IPS-20b (cell line): ENCODE results near the gene CSH2.

ENCODE experiments used
- H3K27ac ChIP-seq: one replicate; pipeline ENCODE4 v1.5.1; 2013; ENCODE audit warnings: low read length
- H3K27me3 ChIP-seq: 2 replicates; pipeline ENCODE4 v1.6.1; 2013; ENCODE audit warnings: mild to moderate bottlenecking, low read length, inconsistent platforms; ENCODE audit not compliant: insufficient read depth
- H3K36me3 ChIP-seq: 2 replicates; pipeline ENCODE4 v1.6.1; 2013; ENCODE audit warnings: low read depth, mild to moderate bottlenecking, inconsistent platforms, low read length, moderate library complexity; ENCODE audit not compliant: insufficient read depth
- H3K4me1 ChIP-seq: 2 replicates; pipeline ENCODE4 v1.6.1; 2013; ENCODE audit warnings: mild to moderate bottlenecking, control low read depth, inconsistent platforms, low read length, moderate library complexity; ENCODE audit not compliant: insufficient read depth
- H3K4me3 ChIP-seq: 2 replicates; pipeline ENCODE4 v1.5.1; 2013; ENCODE audit warnings: mild to moderate bottlenecking, low read length, inconsistent platforms
- H3K9ac ChIP-seq: 2 replicates; pipeline ENCODE4 v1.6.1; 2013; ENCODE audit warnings: low read depth, mild to moderate bottlenecking, inconsistent platforms, low read length, moderate library complexity
- H3K9me3 ChIP-seq: 2 replicates; pipeline ENCODE4 v1.6.1; 2013; ENCODE audit warnings: mild to moderate bottlenecking, low read depth, low read length, inconsistent platforms; ENCODE audit not compliant: insufficient read depth

CSH2 gene

DNA sequence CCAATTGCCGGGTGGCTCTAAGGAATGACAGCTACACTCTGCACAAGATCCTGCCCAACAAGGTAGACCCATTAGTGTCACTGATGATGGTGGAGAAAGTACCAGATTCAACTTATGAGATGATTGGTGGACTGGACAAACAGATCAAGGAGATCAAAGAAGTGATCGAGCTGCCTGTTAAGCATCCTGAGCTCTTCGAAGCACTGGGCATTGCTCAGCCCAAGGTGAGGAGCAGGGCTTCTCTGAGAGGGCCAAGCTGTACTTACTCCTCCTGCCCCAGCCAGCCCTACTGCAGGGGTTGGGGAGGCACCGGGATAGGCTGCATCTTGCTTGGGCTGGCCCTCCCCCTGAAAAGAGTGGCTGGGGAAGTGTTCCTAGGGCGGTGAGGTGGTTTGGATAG is 43.2 kb downstream of the CSH2 start:
- Histone ChIP-seq H3K4me1 (peaks cover 9% of the 10 kb centered on the region; the same call in 1 of the 2 replicates), H3K9ac (no peak overlapping the region)

DNA sequence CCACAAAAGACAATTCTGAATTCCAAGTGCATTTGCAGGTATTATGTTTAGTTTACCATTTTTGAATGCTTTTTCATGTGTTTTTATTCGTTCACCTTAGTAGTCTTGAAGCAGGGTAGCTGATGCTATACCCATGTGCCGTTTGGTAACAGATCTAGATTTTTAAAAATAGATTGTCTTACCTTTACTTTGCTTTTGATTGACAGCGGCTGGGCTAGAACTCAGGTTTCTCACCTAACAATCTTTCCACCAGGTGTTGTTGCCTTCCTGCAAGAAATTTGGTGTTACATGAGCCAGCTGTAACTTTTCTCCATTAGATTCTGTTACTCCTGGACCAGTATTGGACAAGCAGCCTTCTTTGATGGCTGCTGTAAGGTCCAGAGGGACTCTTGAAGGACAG is 44.5 kb downstream of the CSH2 start:
- peak overlapping the region; percentile 93; the same call in 1 of the 2 replicates for H3K9ac ChIP-seq
- no peak overlapping the region for H3K27ac ChIP-seq

More for the DNA sequence above, 43.2 kb downstream of the CSH2 start:
- no peaks in the 10 kb centered on the region for H3K9me3 ChIP-seq
- H3K27ac ChIP-seq = no peak overlapping the region
- no peaks in the 10 kb centered on the region for H3K27me3 ChIP-seq
- no peak overlapping the region for H3K4me3 ChIP-seq
- H3K36me3 ChIP-seq = peaks cover 77% of the 10 kb centered on the region

DNA sequence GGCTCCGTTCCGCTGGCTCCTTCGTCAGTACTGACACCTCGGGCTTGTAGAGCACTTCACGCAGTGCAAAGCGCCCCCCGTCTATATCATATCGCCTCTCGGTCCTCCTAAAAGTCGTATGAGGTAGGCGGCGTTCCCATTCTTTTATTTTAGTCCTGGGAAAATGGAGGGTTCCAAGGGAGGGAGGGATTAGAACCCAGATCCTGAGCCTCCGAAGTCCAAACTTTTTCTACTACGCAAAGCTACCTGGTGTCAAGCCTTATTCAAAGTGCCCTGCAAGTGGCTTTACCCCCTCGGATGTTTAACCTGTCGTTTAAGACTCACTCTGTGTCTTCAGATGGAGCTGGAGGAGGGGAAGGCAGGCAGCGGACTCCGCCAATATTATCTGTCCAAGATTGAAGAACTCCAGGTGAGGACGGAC is 45.7 kb downstream of the CSH2 start:
- Histone ChIP-seq H3K36me3 (peaks cover 80% of the 10 kb centered on the region), H3K27me3 (no peaks in the 10 kb centered on the region), H3K9ac (peak overlapping the region; percentile 93), H3K4me1 (peaks cover 9% of the 10 kb centered on the region; the same call in 1 of the 2 replicates), H3K4me3 (peak overlapping the region; percentile 93), H3K9me3 (no peaks in the 10 kb centered on the region), H3K27ac (peak overlapping the region; percentile 90)

More for the DNA sequence above, 44.5 kb downstream of the CSH2 start:
- Histone ChIP-seq H3K4me3 (peak overlapping the region; percentile 93), H3K4me1 (peaks cover 9% of the 10 kb centered on the region; the same call in 1 of the 2 replicates), H3K36me3 (peaks cover 80% of the 10 kb centered on the region), H3K9me3 (no peaks in the 10 kb centered on the region), H3K27me3 (no peaks in the 10 kb centered on the region)

DNA sequence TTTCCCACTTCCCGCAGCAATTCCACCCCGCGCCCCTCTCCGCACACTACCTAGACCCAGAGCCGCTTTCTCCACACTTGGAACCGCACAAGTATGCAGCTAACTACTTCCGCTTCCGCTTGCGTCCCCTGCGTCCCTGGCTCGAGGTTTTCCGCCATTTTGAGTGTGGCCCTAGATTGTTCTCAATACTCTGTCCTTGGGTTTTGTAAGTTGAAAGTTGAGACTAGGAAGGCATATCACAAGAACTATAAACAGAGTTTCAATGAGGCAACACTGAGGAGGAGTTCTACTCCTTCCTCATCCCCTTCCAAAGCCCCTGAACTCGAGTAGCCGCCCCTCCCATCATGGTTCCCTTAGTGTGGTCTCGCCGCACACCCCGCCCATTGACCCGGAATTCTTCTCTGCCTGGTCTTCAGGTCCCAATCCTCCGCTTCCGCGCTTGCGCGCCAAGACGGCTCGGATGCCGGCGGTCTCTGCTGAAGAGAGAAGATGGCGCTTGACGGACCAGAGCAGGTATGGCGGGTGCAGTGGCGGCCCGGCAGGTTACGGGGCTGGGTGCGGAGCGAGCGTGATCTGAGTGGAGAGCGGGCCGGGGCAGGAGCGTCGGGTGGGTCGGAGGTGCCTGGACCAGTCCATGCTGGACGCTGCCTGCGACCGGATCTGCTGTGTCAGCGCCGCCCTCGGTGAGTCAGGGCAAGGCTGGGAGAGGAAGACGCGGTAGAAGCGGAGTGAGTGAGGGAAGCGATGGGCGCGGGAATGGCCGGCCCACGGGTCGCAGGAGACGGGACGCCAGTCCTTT is 46.3 kb downstream of the CSH2 start, which contains the start of the genes FTSJ3 and PSMC5:
Gene FTSJ3, minus strand, starts transcription at position 662 of the 799 bp plus-strand sequence. CDS start 761 bp downstream, outside the sequence.
Gene PSMC5, plus strand, starts transcription at position 430 of the 799 bp plus-strand sequence. Its CDS starts 60 bp downstream, at position 490.
- H3K27me3 ChIP-seq = no peaks in the 10 kb centered on the region
- peaks cover 80% of the 10 kb centered on the region for H3K36me3 ChIP-seq
- peak within 1 kb of the TSS; percentile 93 for H3K4me3 ChIP-seq
- peak within 1 kb of the TSS; percentile 93 for H3K9ac ChIP-seq
- H3K9me3 ChIP-seq = no peaks in the 10 kb centered on the region
- peaks cover 9% of the 10 kb centered on the region; the same call in 1 of the 2 replicates for H3K4me1 ChIP-seq
- peak within 1 kb of the TSS; percentile 90 for H3K27ac ChIP-seq

DNA sequence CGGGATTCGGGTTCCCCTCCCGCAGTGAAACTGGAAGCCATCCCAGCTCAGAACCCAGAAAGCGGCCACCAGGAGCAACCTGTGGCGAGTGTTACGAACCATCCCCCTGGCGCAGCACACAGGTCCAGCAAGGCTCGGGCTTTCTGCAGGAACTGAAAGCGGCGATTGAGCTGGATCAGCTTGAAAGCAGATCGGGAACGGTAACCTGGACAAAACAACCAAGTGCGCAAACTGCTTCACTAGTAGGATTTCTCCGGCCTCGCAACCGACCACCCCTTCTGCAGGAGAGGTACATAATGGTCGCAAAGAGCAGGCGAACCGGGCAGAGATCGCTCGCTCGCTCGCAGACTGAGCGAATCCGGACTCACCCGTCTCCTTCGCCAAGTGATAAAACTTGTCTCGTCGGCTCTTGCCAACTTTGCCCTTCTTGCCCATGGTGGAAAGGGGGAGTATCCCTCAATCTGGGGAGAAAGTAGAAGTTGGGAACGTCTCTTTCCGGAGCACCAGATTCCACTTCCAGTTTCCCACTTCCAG is 46.9 kb downstream of the CSH2 start:
- Histone ChIP-seq H3K27ac (peak overlapping the region; percentile 90), H3K4me3 (peak overlapping the region; percentile 93), H3K4me1 (peaks cover 9% of the 10 kb centered on the region; the same call in 1 of the 2 replicates), H3K27me3 (no peaks in the 10 kb centered on the region), H3K36me3 (peaks cover 80% of the 10 kb centered on the region), H3K9ac (peak overlapping the region; percentile 93), H3K9me3 (no peaks in the 10 kb centered on the region)

DNA sequence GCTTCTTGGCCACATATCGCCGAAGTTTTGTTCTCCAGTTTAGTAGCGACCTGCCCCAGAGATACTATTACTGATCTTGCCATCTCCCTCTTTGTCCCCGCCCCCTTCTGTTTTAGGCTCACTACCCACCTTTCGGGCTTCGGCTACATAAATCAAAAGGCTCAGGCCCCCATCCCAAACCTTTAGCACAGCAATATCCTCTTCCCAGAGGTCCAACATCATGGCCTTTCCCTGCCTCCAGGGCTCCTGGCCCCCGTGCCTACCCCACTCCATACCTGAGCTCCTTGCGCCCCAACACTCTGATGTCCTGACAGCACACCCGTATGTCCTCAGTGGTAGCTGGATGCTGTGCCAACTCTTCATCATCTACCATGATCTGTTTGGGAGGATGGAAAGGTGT is 49.1 kb downstream of the CSH2 start:
- Histone ChIP-seq H3K9me3 (no peaks in the 10 kb centered on the region), H3K27ac (no peak overlapping the region), H3K36me3 (peaks cover 80% of the 10 kb centered on the region), H3K4me1 (peaks cover 9% of the 10 kb centered on the region; the same call in 1 of the 2 replicates), H3K27me3 (no peaks in the 10 kb centered on the region), H3K4me3 (no peak overlapping the region), H3K9ac (no peak overlapping the region)

DNA sequence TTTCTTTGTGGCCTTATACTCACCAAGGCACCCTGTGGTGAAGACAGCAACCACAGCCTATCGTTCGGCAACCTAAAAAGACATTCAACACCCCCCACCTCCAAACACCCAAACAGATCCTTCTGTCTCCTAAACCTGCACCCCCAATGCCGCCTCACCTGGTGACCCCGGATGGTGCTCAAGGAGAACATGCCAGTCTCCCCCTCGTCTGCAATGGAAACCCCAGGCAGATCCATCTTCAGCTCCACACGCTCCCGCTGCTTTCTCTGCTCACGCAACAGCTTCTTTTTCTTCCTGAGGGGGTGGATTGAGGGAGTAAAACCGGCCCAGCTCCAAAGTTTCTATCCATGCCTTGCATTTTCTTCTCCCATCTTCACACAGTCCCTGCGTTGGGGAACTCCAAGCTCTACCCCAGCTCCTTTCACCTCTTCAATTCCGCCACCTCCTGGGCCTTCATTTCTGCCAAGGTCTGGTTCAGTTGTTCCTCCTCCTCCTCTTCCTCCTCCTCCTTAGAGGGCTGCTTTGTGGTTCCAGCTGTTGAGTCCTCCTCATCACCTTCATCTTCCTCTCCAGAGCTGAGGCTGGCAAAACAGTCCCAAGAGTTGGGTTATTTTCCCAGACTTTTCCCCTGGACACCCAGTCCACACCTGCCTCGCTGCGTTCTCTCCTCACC is 49.7 kb downstream of the CSH2 start:
- Histone ChIP-seq H3K9ac (no peak overlapping the region), H3K4me3 (no peak overlapping the region), H3K4me1 (peaks cover 9% of the 10 kb centered on the region; the same call in 1 of the 2 replicates), H3K9me3 (no peaks in the 10 kb centered on the region), H3K36me3 (peaks cover 80% of the 10 kb centered on the region), H3K27me3 (no peaks in the 10 kb centered on the region), H3K27ac (no peak overlapping the region)

DNA sequence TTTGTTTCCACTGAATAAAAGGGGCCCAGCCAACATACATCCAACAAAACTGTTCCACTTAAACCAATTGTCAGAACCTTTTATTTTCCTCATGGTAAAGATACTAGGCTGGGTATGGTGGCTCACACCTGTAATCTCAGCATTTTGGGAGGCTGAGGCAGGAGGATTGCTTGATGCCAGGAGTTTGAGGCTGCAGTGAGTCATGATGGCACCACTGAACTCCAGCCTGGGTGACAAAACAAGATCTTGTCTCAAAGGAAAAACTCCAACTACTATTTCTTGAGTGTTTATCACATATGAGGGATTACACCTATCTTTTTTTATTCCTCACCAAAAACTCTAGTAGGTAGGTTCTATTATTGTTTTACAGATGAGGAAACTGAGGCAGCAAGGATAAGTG is 50.9 kb downstream of the CSH2 start:
- Histone ChIP-seq H3K9ac (no peak overlapping the region), H3K4me3 (no peak overlapping the region), H3K9me3 (no peaks in the 10 kb centered on the region), H3K27ac (no peak overlapping the region), H3K36me3 (peaks cover 87% of the 10 kb centered on the region), H3K4me1 (peaks cover 4% of the 10 kb centered on the region; the same call in 1 of the 2 replicates), H3K27me3 (no peaks in the 10 kb centered on the region)
